Measurements from ENCODE around the gene TICAM1.
"Not testable (repeated sequence)": the region's sequence is repeated elsewhere in the genome, so short reads cannot be mapped to it uniquely, and the experiment has no call there.

DNA sequence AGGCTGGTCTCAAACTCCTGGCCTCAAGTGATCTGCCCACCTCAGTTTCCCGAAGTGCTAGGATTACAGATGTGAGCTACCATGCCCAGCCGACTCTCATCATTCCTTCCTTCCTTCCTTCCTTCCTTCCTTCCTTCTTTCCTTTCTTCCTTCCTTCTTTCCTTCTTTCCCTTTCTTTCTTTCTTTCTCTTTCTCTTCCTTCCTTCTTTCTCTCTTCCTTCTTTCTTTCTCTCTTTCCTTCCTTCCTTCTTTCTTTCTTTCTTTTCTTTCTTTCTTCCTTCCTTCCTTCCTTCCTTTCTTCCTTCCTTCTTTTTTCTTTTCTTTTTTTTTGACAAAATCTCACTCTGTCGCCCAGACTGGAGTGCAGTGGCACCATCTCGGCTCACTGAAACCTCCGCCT lies 53.4 kb downstream of the TICAM1 start:
- not testable (repeated sequence) for TF ChIP-seq POLR2AphosphoS5 (IDR thresholded peaks at IDR 0.05; ENCODE audit: low read depth, low read length); CTCF (IDR thresholded peaks at IDR 0.05)

Measured in Panc1 (cell line).